HG03064 (cell line): Measurements from ENCODE around the gene MED27.

Experiments used
- ATAC-seq: cut with Tn5 transposase; IDR thresholded peaks from one replicate; pipeline ENCODE4 v1.9.1; 2021; ENCODE audit warnings: low read depth; ENCODE audit not compliant: unreplicated experiment

The MED27 gene

GRCh38 chr9:131841765-131842318 is 237.8 kb downstream of the MED27 start:
- ATAC-seq, result no peak

GRCh38 chr9:131840751-131841702 is 238.6 kb downstream of the MED27 start:
- ATAC-seq, result no peak

- ATAC-seq, result no peak
These were observed 239.4 kb downstream of the MED27 start for GRCh38 chr9:131840220-131840619.

GRCh38 chr9:131839281-131840084 is 240.2 kb downstream of the MED27 start:
- ATAC-seq, result no peak

GRCh38 chr9:131838530-131839280 is 241.0 kb downstream of the MED27 start:
- no peak for ATAC-seq

GRCh38 chr9:131837836-131838235 is 241.8 kb downstream of the MED27 start:
- ATAC-seq, result no peak

- no peak for ATAC-seq
These were observed 242.4 kb downstream of the MED27 start for GRCh38 chr9:131837316-131837715.

GRCh38 chr9:131836607-131837315 is 242.9 kb downstream of the MED27 start:
- ATAC-seq, result no peak

GRCh38 chr9:131836021-131836420 is 243.6 kb downstream of the MED27 start:
- no peak for ATAC-seq

- no peak for ATAC-seq
These were observed 244.3 kb downstream of the MED27 start for GRCh38 chr9:131835151-131835910.

- ATAC-seq, result no peak
These were observed 244.9 kb downstream of the MED27 start for GRCh38 chr9:131834721-131835120.

- ATAC-seq, result no peak
These were observed 245.8 kb downstream of the MED27 start for GRCh38 chr9:131833906-131834305.

GRCh38 chr9:131833083-131833482 is 246.6 kb downstream of the MED27 start:
- no peak for ATAC-seq

- ATAC-seq, result no peak
These were observed 248.1 kb downstream of the MED27 start for GRCh38 chr9:131831380-131832165.

- ATAC-seq, result no peak
These were observed 251.8 kb downstream of the MED27 start for GRCh38 chr9:131827821-131828369.

GRCh38 chr9:131826966-131827525 is 252.6 kb downstream of the MED27 start:
- no peak for ATAC-seq

- no peak for ATAC-seq
These were observed 253.6 kb downstream of the MED27 start for GRCh38 chr9:131826053-131826452.
